ENCODE data around the gene ZNF516.
"Not testable (repeated sequence)": the region's sequence is repeated elsewhere in the genome, so short reads cannot be mapped to it uniquely, and the experiment has no call there.

ZNF516 gene

DNA sequence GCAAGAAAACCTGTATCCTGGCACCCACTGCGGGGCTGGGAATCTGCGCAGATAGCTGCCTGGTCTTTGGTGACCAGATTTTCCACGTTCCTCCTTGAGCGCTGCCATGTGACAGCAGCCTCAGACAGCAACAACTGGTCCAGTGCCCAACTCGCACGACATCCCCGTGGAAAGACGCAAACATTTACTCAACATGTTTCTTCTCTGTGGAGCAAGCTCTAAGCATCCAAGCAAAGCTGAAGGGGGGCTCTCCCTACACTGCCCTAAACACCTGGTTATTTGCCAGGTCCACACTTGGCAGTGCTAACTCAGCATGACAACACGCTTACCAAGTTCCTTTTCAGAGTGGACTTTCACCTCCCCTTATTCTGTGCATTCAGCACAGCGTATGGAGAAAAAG, 11.3 kb downstream of the ZNF516 start:
- Histone ChIP-seq H3K4me1 (ENCODE audit: control insufficient read depth, insufficient read depth, low read length, poor library complexity, severe bottlenecking) (no peaks in the 10 kb centered on the region), H3K4me3 (ENCODE audit: insufficient read depth, low read depth, low read length, poor library complexity, severe bottlenecking) (no peak overlapping the region), H3K27me3 (replicated peaks; ENCODE audit: control insufficient read depth, insufficient read depth, low read length, poor library complexity, severe bottlenecking) (no peaks in the 10 kb centered on the region), H3K9me3 (ENCODE audit: control insufficient read depth, low read length) (no peaks in the 10 kb centered on the region), H3K36me3 (ENCODE audit: control insufficient read depth, insufficient read depth, low read length) (no peaks in the 10 kb centered on the region), H3K27ac (ENCODE audit: insufficient read depth, low read length, poor library complexity, severe bottlenecking) (no peak overlapping the region)
- no peak for DNase-seq

GRCh38 chr18:76482971-76483691, 11.9 kb downstream of the ZNF516 start:
- Histone ChIP-seq H3K36me3 (ENCODE audit: control insufficient read depth, insufficient read depth, low read length) (no peaks in the 10 kb centered on the region), H3K4me3 (ENCODE audit: insufficient read depth, low read depth, low read length, poor library complexity, severe bottlenecking) (no peak overlapping the region), H3K27me3 (replicated peaks; ENCODE audit: control insufficient read depth, insufficient read depth, low read length, poor library complexity, severe bottlenecking) (no peaks in the 10 kb centered on the region), H3K9me3 (ENCODE audit: control insufficient read depth, low read length) (no peaks in the 10 kb centered on the region), H3K27ac (ENCODE audit: insufficient read depth, low read length, poor library complexity, severe bottlenecking) (no peak overlapping the region), H3K4me1 (ENCODE audit: control insufficient read depth, insufficient read depth, low read length, poor library complexity, severe bottlenecking) (no peaks in the 10 kb centered on the region)
- no peak for DNase-seq

DNA sequence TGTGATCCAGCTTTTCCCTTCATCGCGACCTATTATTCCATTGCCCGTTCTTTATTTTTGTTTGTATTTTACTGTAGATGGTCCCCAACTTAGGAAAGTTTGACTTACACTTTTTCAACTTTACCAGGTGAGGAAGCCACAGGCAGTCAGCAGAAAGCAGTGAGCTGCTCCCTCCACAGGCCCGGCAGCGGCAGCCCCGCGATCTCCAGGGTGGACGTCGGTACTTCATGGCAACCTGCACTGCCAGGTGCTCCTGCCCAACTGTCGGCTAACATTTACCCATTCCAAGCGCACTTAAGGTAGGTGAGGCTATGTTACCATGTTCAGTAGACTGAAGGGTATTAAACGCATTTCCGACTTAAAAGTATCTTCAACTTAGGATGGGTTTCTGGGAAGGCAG, 12.8 kb downstream of the ZNF516 start:
- Histone ChIP-seq H3K27me3 (replicated peaks; ENCODE audit: control insufficient read depth, insufficient read depth, low read length, poor library complexity, severe bottlenecking) (no peaks in the 10 kb centered on the region), H3K4me3 (ENCODE audit: insufficient read depth, low read depth, low read length, poor library complexity, severe bottlenecking) (no peak overlapping the region), H3K9me3 (ENCODE audit: control insufficient read depth, low read length) (no peaks in the 10 kb centered on the region), H3K4me1 (ENCODE audit: control insufficient read depth, insufficient read depth, low read length, poor library complexity, severe bottlenecking) (no peaks in the 10 kb centered on the region), H3K27ac (ENCODE audit: insufficient read depth, low read length, poor library complexity, severe bottlenecking) (no peak overlapping the region), H3K36me3 (ENCODE audit: control insufficient read depth, insufficient read depth, low read length) (no peaks in the 10 kb centered on the region)
- DNase-seq, result no peak

DNA sequence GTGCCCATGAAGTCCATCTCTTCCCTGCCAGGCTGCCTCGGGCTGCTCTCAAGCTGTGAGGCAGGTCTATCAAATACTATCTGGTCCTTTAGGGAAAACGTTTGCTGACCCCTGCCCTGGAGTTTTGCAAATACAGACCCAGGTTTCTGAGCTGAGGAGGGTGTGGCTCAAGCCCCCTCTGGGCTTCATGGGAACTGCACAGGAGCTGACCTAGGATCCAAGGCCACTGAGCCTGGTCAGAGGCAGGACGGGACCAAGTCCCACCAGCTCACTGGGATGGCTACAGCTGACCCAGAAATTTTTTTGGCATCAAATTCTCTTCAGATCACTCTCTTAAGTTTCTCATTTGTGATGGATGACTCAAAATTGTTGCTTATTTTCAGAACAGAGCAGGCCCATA, 14.1 kb downstream of the ZNF516 start:
- Histone ChIP-seq H3K9me3 (ENCODE audit: control insufficient read depth, low read length) (no peaks in the 10 kb centered on the region), H3K27ac (ENCODE audit: insufficient read depth, low read length, poor library complexity, severe bottlenecking) (no peak overlapping the region), H3K4me1 (ENCODE audit: control insufficient read depth, insufficient read depth, low read length, poor library complexity, severe bottlenecking) (no peaks in the 10 kb centered on the region), H3K4me3 (ENCODE audit: insufficient read depth, low read depth, low read length, poor library complexity, severe bottlenecking) (no peak overlapping the region), H3K27me3 (replicated peaks; ENCODE audit: control insufficient read depth, insufficient read depth, low read length, poor library complexity, severe bottlenecking) (no peaks in the 10 kb centered on the region), H3K36me3 (ENCODE audit: control insufficient read depth, insufficient read depth, low read length) (no peaks in the 10 kb centered on the region)
- DNase-seq, result no peak

- Histone ChIP-seq H3K27me3 (replicated peaks; ENCODE audit: control insufficient read depth, insufficient read depth, low read length, poor library complexity, severe bottlenecking) (no peaks in the 10 kb centered on the region), H3K36me3 (ENCODE audit: control insufficient read depth, insufficient read depth, low read length) (no peaks in the 10 kb centered on the region), H3K27ac (ENCODE audit: insufficient read depth, low read length, poor library complexity, severe bottlenecking) (no peak overlapping the region), H3K9me3 (ENCODE audit: control insufficient read depth, low read length) (no peaks in the 10 kb centered on the region), H3K4me3 (ENCODE audit: insufficient read depth, low read depth, low read length, poor library complexity, severe bottlenecking) (no peak overlapping the region), H3K4me1 (ENCODE audit: control insufficient read depth, insufficient read depth, low read length, poor library complexity, severe bottlenecking) (no peaks in the 10 kb centered on the region)
- DNase-seq, result no peak
Measured at GRCh38 chr18:76479351-76480238, 15.4 kb downstream of the ZNF516 start.

- Histone ChIP-seq H3K4me3 (ENCODE audit: insufficient read depth, low read depth, low read length, poor library complexity, severe bottlenecking) (no peak overlapping the region), H3K36me3 (ENCODE audit: control insufficient read depth, insufficient read depth, low read length) (no peaks in the 10 kb centered on the region), H3K4me1 (ENCODE audit: control insufficient read depth, insufficient read depth, low read length, poor library complexity, severe bottlenecking) (no peaks in the 10 kb centered on the region), H3K27ac (ENCODE audit: insufficient read depth, low read length, poor library complexity, severe bottlenecking) (no peak overlapping the region), H3K27me3 (replicated peaks; ENCODE audit: control insufficient read depth, insufficient read depth, low read length, poor library complexity, severe bottlenecking) (no peaks in the 10 kb centered on the region), H3K9me3 (ENCODE audit: control insufficient read depth, low read length) (no peaks in the 10 kb centered on the region)
- DNase-seq, result no peak
Measured at GRCh38 chr18:76476665-76477561, 18.1 kb downstream of the ZNF516 start.

GRCh38 chr18:76475450-76476194, 19.4 kb downstream of the ZNF516 start:
- DNase-seq, result no peak
- H3K9me3 ChIP-seq (ENCODE audit: control insufficient read depth, low read length), result no peaks in the 10 kb centered on the region
- H3K4me1 ChIP-seq (ENCODE audit: control insufficient read depth, insufficient read depth, low read length, poor library complexity, severe bottlenecking), result no peaks in the 10 kb centered on the region
- no peaks in the 10 kb centered on the region for H3K27me3 ChIP-seq (replicated peaks; ENCODE audit: control insufficient read depth, insufficient read depth, low read length, poor library complexity, severe bottlenecking)
- H3K36me3 ChIP-seq (ENCODE audit: control insufficient read depth, insufficient read depth, low read length), result no peaks in the 10 kb centered on the region
- no peak overlapping the region for H3K27ac ChIP-seq (ENCODE audit: insufficient read depth, low read length, poor library complexity, severe bottlenecking)
- no peak overlapping the region for H3K4me3 ChIP-seq (ENCODE audit: insufficient read depth, low read depth, low read length, poor library complexity, severe bottlenecking)

DNA sequence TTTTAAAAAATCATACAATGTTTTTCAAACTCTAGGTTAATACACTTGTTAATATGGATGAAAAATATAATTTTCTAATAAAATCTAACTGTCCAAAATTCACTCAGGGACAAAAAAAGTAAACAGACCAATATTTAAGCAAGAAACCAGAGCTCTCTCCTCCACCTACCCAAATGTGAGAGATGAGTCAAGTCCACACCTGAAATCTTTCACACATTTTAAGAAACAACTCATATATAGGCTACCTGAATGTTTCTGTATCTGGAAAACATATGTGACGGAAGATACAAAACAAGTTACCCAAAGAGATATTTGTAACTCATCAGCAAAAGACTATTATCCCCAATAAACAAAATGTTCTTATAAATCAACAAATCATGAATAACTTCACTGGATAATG, 20.2 kb downstream of the ZNF516 start:
- Histone ChIP-seq H3K4me1 (ENCODE audit: control insufficient read depth, insufficient read depth, low read length, poor library complexity, severe bottlenecking) (no peaks in the 10 kb centered on the region), H3K27me3 (replicated peaks; ENCODE audit: control insufficient read depth, insufficient read depth, low read length, poor library complexity, severe bottlenecking) (no peaks in the 10 kb centered on the region), H3K36me3 (ENCODE audit: control insufficient read depth, insufficient read depth, low read length) (no peaks in the 10 kb centered on the region), H3K4me3 (ENCODE audit: insufficient read depth, low read depth, low read length, poor library complexity, severe bottlenecking) (no peak overlapping the region), H3K9me3 (ENCODE audit: control insufficient read depth, low read length) (no peaks in the 10 kb centered on the region), H3K27ac (ENCODE audit: insufficient read depth, low read length, poor library complexity, severe bottlenecking) (no peak overlapping the region)
- DNase-seq, result no peak

DNA sequence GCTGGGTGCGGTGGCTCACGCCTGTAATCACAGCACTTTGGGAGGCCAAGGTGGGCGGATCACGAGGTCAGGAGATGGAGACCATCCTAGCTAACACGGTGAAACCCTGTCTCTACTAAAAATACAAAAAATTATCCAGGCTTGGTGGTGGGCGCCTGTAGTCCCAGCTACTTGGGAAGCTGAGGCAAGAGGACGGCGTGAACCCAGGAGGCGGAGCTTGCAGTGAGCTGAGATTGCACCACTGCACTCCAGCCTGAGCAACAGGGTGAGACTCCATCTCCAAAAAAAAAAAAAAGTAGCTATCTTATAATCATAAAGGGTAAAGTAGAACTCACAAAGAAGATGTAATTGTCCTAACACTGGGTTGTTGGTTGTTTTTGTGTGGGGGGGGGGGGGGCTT, 21.5 kb downstream of the ZNF516 start:
- H3K9me3 ChIP-seq (ENCODE audit: control insufficient read depth, low read length); H3K4me1 ChIP-seq (ENCODE audit: control insufficient read depth, insufficient read depth, low read length, poor library complexity, severe bottlenecking); H3K27ac ChIP-seq (ENCODE audit: insufficient read depth, low read length, poor library complexity, severe bottlenecking); H3K27me3 ChIP-seq (replicated peaks; ENCODE audit: control insufficient read depth, insufficient read depth, low read length, poor library complexity, severe bottlenecking); H3K4me3 ChIP-seq (ENCODE audit: insufficient read depth, low read depth, low read length, poor library complexity, severe bottlenecking); DNase-seq; H3K36me3 ChIP-seq (ENCODE audit: control insufficient read depth, insufficient read depth, low read length): not testable (repeated sequence)
